ENCODE data around the gene UGP2.

Gene UGP2

GRCh38 chr2:63841254-63842022, at the start of gene UGP2 (continued):
- TF ChIP-seq PATZ1 (tag by site-specific recombination; IDR thresholded peaks at IDR 0.05): peak; percentile 88
- TF ChIP-seq OSR2 (tag by site-specific recombination; IDR thresholded peaks at IDR 0.05): peak; percentile 24; the same call in 1 of the 2 replicates
- peak; percentile 63 for TF ChIP-seq ZBTB20 (tag by site-specific recombination; IDR thresholded peaks at IDR 0.05)

- no peak overlapping the region for H3K4me3 ChIP-seq (ENCODE audit: low read depth, low read length)
- POLR2A ChIA-PET: no interaction called here
Measured at GRCh38 chr2:63792530-63792929, 49.2 kb upstream of the UGP2 start.

GRCh38 chr2:63796366-63796765, 45.3 kb upstream of the UGP2 start:
- H3K4me1 ChIP-seq (ENCODE audit: control insufficient read depth, insufficient read depth, low read length): no peaks in the 10 kb centered on the region
- ChIA-PET CTCF (no interaction called here), POLR2A (no interaction called here)
- no peak overlapping the region for H3K27ac ChIP-seq (ENCODE audit: extremely low read depth, low read depth, low read length)
- no peak overlapping the region for H3K4me3 ChIP-seq (ENCODE audit: low read depth, low read length)
- no peak for TF ChIP-seq ZFP37 (tag by site-specific recombination; IDR thresholded peaks at IDR 0.05)
- H3K36me3 ChIP-seq (ENCODE audit: control insufficient read depth in 2 of 2, insufficient read depth in 1 of 2, low read length in 2 of 2): no peaks in the 10 kb centered on the region
- no peaks in the 10 kb centered on the region for H3K9me3 ChIP-seq (ENCODE audit: control insufficient read depth, insufficient read depth, low read depth, low read length)

More at GRCh38 chr2:63792530-63792929, 49.2 kb upstream of the UGP2 start:
- Histone ChIP-seq H3K4me1 (ENCODE audit: control insufficient read depth, insufficient read depth, low read length) (no peaks in the 10 kb centered on the region), H3K9me3 (ENCODE audit: control insufficient read depth, insufficient read depth, low read depth, low read length) (no peaks in the 10 kb centered on the region), H3K36me3 (ENCODE audit: control insufficient read depth in 2 of 2, insufficient read depth in 1 of 2, low read length in 2 of 2) (no peaks in the 10 kb centered on the region), H3K27ac (ENCODE audit: extremely low read depth, low read depth, low read length) (no peak overlapping the region)
- CTCF ChIA-PET: interaction anchor here (0.7 kb wide), 1 partner anchor 1845 kb away, joined by 3 read pairs; no protein-coding TSS in a partner anchor
- TF ChIP-seq KLF1 (tag by site-specific recombination; IDR thresholded peaks at IDR 0.05) (no peak), ZNF133 (tag by site-specific recombination; IDR thresholded peaks at IDR 0.05) (no peak), ZNF175 (tag by site-specific recombination; IDR thresholded peaks at IDR 0.05) (no peak), ZNF623 (tag by site-specific recombination; IDR thresholded peaks at IDR 0.05) (no peak), ZNF791 (tag by site-specific recombination; IDR thresholded peaks at IDR 0.05) (no peak), ZEB2 (tag by site-specific recombination; IDR thresholded peaks at IDR 0.05) (no peak), ZNF223 (tag by site-specific recombination; IDR thresholded peaks at IDR 0.05) (no peak), ZNF514 (tag by site-specific recombination; IDR thresholded peaks at IDR 0.05) (no peak), HOXA7 (CRISPR knock-in tag; IDR thresholded peaks at IDR 0.05; ENCODE audit: borderline replicate concordance) (no peak), KLF8 (tag by site-specific recombination; IDR thresholded peaks at IDR 0.05) (no peak), ELK4 (IDR thresholded peaks at IDR 0.05; ENCODE audit: borderline replicate concordance, low read depth, low read length) (no peak), SCRT2 (tag by site-specific recombination; IDR thresholded peaks at IDR 0.05) (no peak), ZNF544 (tag by site-specific recombination; IDR thresholded peaks at IDR 0.05) (no peak), ZNF266 (tag by site-specific recombination; IDR thresholded peaks at IDR 0.05; ENCODE audit: low read depth) (no peak), ZNF398 (tag by site-specific recombination; IDR thresholded peaks at IDR 0.05) (no peak), ZNF785 (tag by site-specific recombination; IDR thresholded peaks at IDR 0.05) (no peak)
